Measurements from ENCODE around the gene OVCA2. TPM values are rescaled to one million over a fixed set of nuclear protein-coding genes. Genes with fewer than 3 reads are reported as not detected.
A peak's percentile ranks its signal among the peaks of the same experiment; 100 is the strongest.

The OVCA2 gene
- total RNA-seq, 4 donors from 2014 or later = 36.6 to 51.5 (median 42.7) TPM

- TF ChIP-seq POLR2A (IDR thresholded peaks at IDR 0.05) (no peak), CTCF (IDR thresholded peaks at IDR 0.05) (no peak), EP300 (IDR thresholded peaks at IDR 0.05) (no peak), POLR2AphosphoS5 (IDR thresholded peaks at IDR 0.05) (no peak)
- peak overlapping the region; percentile 39 for H3K27ac ChIP-seq
- H3K4me1 ChIP-seq = peaks cover 77% of the 10 kb centered on the region
- H3K4me3 ChIP-seq = peak overlapping the region; percentile 65
- H3K9me3 ChIP-seq = no peaks in the 10 kb centered on the region
- peak in 1 of 2 donors; percentile 57 for DNase-seq (ENCODE audit: low spot score in 2 of 2)
- WGBS = 74% methylated on average over 21 of the region's 21 CpGs
- peaks cover 2% of the 10 kb centered on the region for H3K27me3 ChIP-seq
- peaks cover 30% of the 10 kb centered on the region for H3K36me3 ChIP-seq
Observed at GRCh38 chr17:2059547-2060384, 17.9 kb downstream of the OVCA2 start.

GRCh38 chr17:2060385-2060658 is 18.5 kb downstream of the OVCA2 start:
- H3K9me3 ChIP-seq = no peaks in the 10 kb centered on the region
- peak overlapping the region; percentile 39 for H3K27ac ChIP-seq
- no peak for DNase-seq (ENCODE audit: low spot score in 2 of 2)
- peaks cover 77% of the 10 kb centered on the region for H3K4me1 ChIP-seq
- no peak overlapping the region for H3K4me3 ChIP-seq
- 80% methylated on average over 6 of the region's 6 CpGs for whole genome bisulfite sequencing
- H3K36me3 ChIP-seq = peaks cover 35% of the 10 kb centered on the region
- TF ChIP-seq POLR2AphosphoS5 (IDR thresholded peaks at IDR 0.05) = no peak
- no peak for TF ChIP-seq POLR2A (IDR thresholded peaks at IDR 0.05)
- TF ChIP-seq CTCF (IDR thresholded peaks at IDR 0.05) = no peak
- no peak for TF ChIP-seq EP300 (IDR thresholded peaks at IDR 0.05)
- peaks cover 2% of the 10 kb centered on the region for H3K27me3 ChIP-seq

GRCh38 chr17:2060681-2061440 is 19.0 kb downstream of the OVCA2 start:
- DNase-seq (ENCODE audit: low spot score in 2 of 2) = peak in 1 of 2 donors; percentile 70
- Histone ChIP-seq H3K4me3 (no peak overlapping the region), H3K9me3 (no peaks in the 10 kb centered on the region), H3K27ac (peak overlapping the region; percentile 39), H3K36me3 (peaks cover 35% of the 10 kb centered on the region), H3K27me3 (peaks cover 2% of the 10 kb centered on the region), H3K4me1 (peaks cover 77% of the 10 kb centered on the region)
- TF ChIP-seq EP300 (IDR thresholded peaks at IDR 0.05) (no peak), POLR2A (IDR thresholded peaks at IDR 0.05) (no peak), CTCF (IDR thresholded peaks at IDR 0.05) (no peak), POLR2AphosphoS5 (IDR thresholded peaks at IDR 0.05) (no peak)
- 59% methylated on average over 11 of the region's 21 CpGs for WGBS

GRCh38 chr17:2061441-2061958 is 19.7 kb downstream of the OVCA2 start:
- peaks cover 35% of the 10 kb centered on the region for H3K36me3 ChIP-seq
- TF ChIP-seq POLR2A (IDR thresholded peaks at IDR 0.05) = no peak
- TF ChIP-seq EP300 (IDR thresholded peaks at IDR 0.05) = no peak
- no peak for TF ChIP-seq POLR2AphosphoS5 (IDR thresholded peaks at IDR 0.05)
- TF ChIP-seq CTCF (IDR thresholded peaks at IDR 0.05) = no peak
- no peak for DNase-seq (ENCODE audit: low spot score in 2 of 2)
- H3K4me3 ChIP-seq = no peak overlapping the region
- H3K27me3 ChIP-seq = peaks cover 2% of the 10 kb centered on the region
- peaks cover 76% of the 10 kb centered on the region for H3K4me1 ChIP-seq
- H3K9me3 ChIP-seq = no peaks in the 10 kb centered on the region
- H3K27ac ChIP-seq = peak overlapping the region; percentile 39
- WGBS = 78% methylated on average over 12 of the region's 17 CpGs

All from suprapubic skin (tissue), 4 donors.